Effector memory CD8-positive, alpha-beta T cell (primary cell): ENCODE measurements around the gene OGG1.

Experiments
- ATAC-seq: fragments of 150-1000 bp; cut with Tn5 transposase; replicated peaks from 2 replicates; pipeline ENCODE4 v1.10.0; 2021; ENCODE audit warnings: mild to moderate bottlenecking, moderate library complexity
- DNase-seq, 3 experiments: peaks; one replicate each; pipeline ENCODE4 v3.0.0; 2021
- H3K27ac Mint-ChIP-seq, 2 donors: one replicate each; pipeline ENCODE4 v1.8.0; 2022; ENCODE audit warnings: mild to moderate bottlenecking in 2 of 2, mixed read lengths in 2 of 2, moderate library complexity in 2 of 2
- H3K27me3 Mint-ChIP-seq, 2 donors: one replicate each; pipeline ENCODE4 v1.8.0; 2022; ENCODE audit warnings: mixed read lengths in 2 of 2
- H3K36me3 Mint-ChIP-seq: one replicate; pipeline ENCODE4 v1.8.0; 2022; ENCODE audit warnings: mild to moderate bottlenecking, moderate library complexity, mixed read lengths; ENCODE audit not compliant: insufficient read depth
- H3K4me1 Mint-ChIP-seq, 2 donors: one replicate each; pipeline ENCODE4 v1.8.0; 2022; ENCODE audit warnings: low read depth in 2 of 2, mixed read lengths in 2 of 2
- H3K4me3 Mint-ChIP-seq, 2 donors: one replicate each; pipeline ENCODE4 v1.8.0; 2022; ENCODE audit warnings: mild to moderate bottlenecking in 2 of 2, mixed read lengths in 2 of 2, moderate library complexity in 2 of 2
- H3K9me3 Mint-ChIP-seq, 2 donors: one replicate each; pipeline ENCODE4 v1.8.0; 2022; ENCODE audit warnings: mixed read lengths in 2 of 2

OGG1 gene

DNA sequence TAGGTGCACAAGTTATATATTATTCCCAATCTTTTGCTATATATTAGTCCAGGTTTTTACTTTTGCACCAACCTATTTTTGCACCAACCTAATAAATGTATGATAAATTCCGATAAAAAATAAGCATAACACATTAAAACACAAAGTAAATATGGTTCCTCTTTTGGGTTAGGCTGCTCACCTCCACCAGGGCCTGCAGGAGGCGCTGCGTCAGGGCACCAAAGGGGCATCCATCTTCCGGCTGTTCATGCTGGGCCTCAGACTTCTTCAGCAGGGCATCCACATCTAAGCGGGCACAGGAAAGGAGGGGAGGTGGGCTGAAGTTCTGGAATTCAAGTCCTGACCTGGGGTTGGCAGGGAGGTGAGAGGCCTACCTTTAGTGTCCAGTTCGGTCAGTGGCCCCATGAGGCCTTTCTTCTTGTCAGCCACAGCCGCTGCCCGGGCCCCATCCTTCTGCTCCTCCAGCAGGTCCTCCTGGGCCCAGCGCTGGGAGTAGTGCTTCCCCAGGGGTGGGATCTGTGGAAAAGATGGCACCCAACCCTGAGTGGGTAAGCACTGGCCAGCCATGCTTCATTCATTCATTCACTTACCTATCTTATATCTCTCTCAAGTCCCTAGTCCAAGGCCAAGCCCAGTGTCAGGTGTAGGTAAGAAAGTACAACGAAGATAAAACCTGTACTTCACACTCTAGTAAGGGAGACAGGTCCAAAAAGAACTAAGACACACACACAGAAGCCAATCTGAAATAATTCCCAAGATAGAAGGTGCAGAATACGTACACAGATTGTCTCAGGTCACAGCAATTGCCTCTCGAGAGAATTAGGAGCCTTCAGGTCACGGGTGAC lies 37.3 kb downstream of the OGG1 start:
- DNase-seq (no peak), ATAC-seq (no peak)
- Mint-ChIP-seq H3K27me3 (no peaks in the 10 kb centered on the region), H3K27ac (no peak overlapping the region), H3K9me3 (no peaks in the 10 kb centered on the region), H3K4me3 (no peak overlapping the region), H3K36me3 (peaks cover 55% of the 10 kb centered on the region), H3K4me1 (peaks cover 23 to 27% of the 10 kb centered on the region in 2 donors)

DNA sequence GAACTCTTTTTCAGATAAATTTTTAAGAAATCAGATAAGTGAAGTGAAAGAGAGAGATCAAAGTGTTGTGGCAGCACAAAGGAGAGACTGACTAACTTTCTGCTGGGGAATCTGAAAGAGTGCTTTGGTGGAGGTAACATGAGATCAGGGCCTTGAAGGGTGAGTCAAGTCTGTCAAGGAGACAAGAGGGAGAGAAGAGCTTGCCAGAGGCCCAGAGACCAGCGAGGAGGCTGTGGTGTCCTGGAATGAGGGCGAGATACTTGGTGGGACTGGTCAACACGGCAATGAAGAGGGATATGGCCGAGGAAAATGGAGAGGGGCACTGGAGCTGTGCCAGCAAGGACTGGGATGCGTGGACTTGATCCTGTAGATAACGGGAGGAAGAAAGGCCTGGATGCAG lies 38.0 kb downstream of the OGG1 start:
- Mint-ChIP-seq H3K9me3 (no peaks in the 10 kb centered on the region), H3K27ac (no peak overlapping the region), H3K27me3 (no peaks in the 10 kb centered on the region), H3K4me1 (peaks cover 20% of the 10 kb centered on the region in 2 donors), H3K36me3 (peaks cover 59% of the 10 kb centered on the region), H3K4me3 (no peak overlapping the region)
- ATAC-seq (no peak), DNase-seq (no peak)

GRCh38 chr3:9791127-9791526 lies 41.4 kb downstream of the OGG1 start:
- Mint-ChIP-seq H3K4me1 (peaks cover 34 to 37% of the 10 kb centered on the region in 2 donors), H3K9me3 (no peaks in the 10 kb centered on the region), H3K4me3 (peak overlapping the region; percentile 40 to 82), H3K36me3 (peaks cover 55% of the 10 kb centered on the region), H3K27me3 (no peaks in the 10 kb centered on the region), H3K27ac (peak overlapping the region in 1 of 2 donors; percentile 99)
- ATAC-seq: no peak
- no peak for DNase-seq

- H3K4me1 Mint-ChIP-seq: peaks cover 37 to 38% of the 10 kb centered on the region in 2 donors
- ATAC-seq: no peak
Observed at GRCh38 chr3:9791790-9792404, 42.1 kb downstream of the OGG1 start.

DNA sequence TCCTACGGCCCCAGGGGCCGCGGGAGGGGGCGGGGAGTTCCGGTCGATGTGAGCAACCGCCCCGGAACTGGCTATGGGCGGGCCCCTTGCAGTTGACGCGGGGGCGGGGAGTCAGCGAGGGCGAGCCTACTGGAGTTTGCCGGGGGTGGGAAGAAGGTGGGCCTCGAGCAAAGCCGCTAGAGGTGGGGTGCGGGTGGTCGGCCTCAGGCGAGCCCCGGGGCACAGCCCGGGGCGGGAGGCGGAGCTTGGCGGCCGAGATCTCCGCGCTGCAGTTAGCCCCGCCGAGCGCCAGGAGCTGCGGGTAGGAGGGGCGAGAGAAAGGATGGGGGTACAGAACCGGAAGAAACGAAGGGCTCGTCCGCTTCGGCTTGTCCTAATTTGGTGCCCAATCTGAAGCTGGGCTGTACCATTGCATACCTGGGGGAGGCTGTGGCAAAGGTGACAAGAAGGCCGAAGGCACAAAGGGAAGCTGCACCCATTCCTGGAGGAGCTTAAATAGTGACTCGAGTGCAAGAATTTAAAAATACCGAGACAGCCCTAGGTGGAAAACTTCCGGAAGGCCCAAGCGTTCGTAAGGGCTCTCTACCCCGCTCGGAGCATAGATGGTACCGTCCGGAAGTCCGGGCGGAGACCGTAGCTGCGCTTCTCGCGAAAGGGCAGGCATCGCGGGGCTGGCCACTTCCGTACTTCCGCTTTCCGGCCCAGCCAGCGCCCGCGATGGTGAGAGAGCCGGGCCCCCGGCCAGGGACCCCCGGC lies 42.8 kb downstream of the OGG1 start, which contains the start of the genes ARPC4 and TADA3:
ARPC4 (plus strand) TSS at position 678 of the 756 bp plus-strand sequence; CDS start at position 718, 40 bp downstream.
TADA3 (minus strand) TSS at position 69 of the 756 bp plus-strand sequence. CDS start 1,007 bp downstream, outside the sequence.
- Mint-ChIP-seq H3K9me3 (no peaks in the 10 kb centered on the region), H3K27me3 (no peaks in the 10 kb centered on the region), H3K4me1 (peaks cover 41 to 42% of the 10 kb centered on the region in 2 donors), H3K36me3 (peaks cover 62% of the 10 kb centered on the region), H3K4me3 (peak within 1 kb of the TSS; percentile 82 to 97), H3K27ac (peak within 1 kb of the TSS; percentile 98 to 99)
- ATAC-seq: peak; percentile 84
- DNase-seq: peak; percentile 86 to 89 (median 88)

More at GRCh38 chr3:9791790-9792404, 42.1 kb downstream of the OGG1 start:
- DNase-seq: no peak
- Mint-ChIP-seq H3K27me3 (no peaks in the 10 kb centered on the region), H3K36me3 (peaks cover 59% of the 10 kb centered on the region), H3K27ac (peak overlapping the region; percentile 98 to 99), H3K4me3 (peak overlapping the region; percentile 82 to 97), H3K9me3 (no peaks in the 10 kb centered on the region)

GRCh38 chr3:9793161-9793781 lies 43.5 kb downstream of the OGG1 start:
- Mint-ChIP-seq H3K4me1 (peaks cover 42 to 46% of the 10 kb centered on the region in 2 donors), H3K27ac (peak overlapping the region; percentile 98 to 99), H3K9me3 (no peaks in the 10 kb centered on the region), H3K36me3 (peaks cover 62% of the 10 kb centered on the region), H3K4me3 (peak overlapping the region; percentile 82 to 97), H3K27me3 (no peaks in the 10 kb centered on the region)
- DNase-seq (peak; percentile 10 to 21 (median 15)), ATAC-seq (no peak)

DNA sequence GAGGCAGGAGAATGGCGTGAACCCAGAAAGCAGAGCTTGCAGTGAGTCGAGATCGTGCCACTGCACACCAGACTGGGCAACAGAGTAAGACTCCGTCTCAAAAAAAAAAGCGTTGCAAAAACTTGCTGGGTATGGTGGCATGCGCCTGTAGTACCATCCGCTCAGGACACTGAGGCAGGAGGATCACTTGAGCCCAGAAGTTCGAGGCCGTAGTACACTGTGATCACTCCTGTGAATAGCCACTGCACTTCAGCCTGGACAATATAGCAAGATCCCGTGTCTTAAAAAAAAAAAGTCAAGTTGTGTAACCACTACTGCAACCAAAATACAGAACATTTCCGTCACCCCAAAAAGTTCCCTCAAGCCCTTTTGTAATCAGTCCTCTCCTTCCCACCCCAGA lies 44.6 kb downstream of the OGG1 start:
- peak overlapping the region; percentile 98 to 99 for H3K27ac Mint-ChIP-seq
- ATAC-seq: no peak
- H3K27me3 Mint-ChIP-seq: no peaks in the 10 kb centered on the region
- peaks cover 64% of the 10 kb centered on the region for H3K36me3 Mint-ChIP-seq
- DNase-seq: no peak
- H3K9me3 Mint-ChIP-seq: no peaks in the 10 kb centered on the region
- H3K4me3 Mint-ChIP-seq: peak overlapping the region; percentile 82 to 97
- peaks cover 44 to 48% of the 10 kb centered on the region in 2 donors for H3K4me1 Mint-ChIP-seq

- Mint-ChIP-seq H3K4me1 (peaks cover 42 to 45% of the 10 kb centered on the region in 2 donors), H3K9me3 (no peaks in the 10 kb centered on the region), H3K27me3 (no peaks in the 10 kb centered on the region), H3K27ac (peak overlapping the region; percentile 80 to 98), H3K4me3 (peak overlapping the region; percentile 82 to 97), H3K36me3 (peaks cover 69% of the 10 kb centered on the region)
- DNase-seq (no peak), ATAC-seq (no peak)
Observed at GRCh38 chr3:9795207-9795606, 45.5 kb downstream of the OGG1 start.

DNA sequence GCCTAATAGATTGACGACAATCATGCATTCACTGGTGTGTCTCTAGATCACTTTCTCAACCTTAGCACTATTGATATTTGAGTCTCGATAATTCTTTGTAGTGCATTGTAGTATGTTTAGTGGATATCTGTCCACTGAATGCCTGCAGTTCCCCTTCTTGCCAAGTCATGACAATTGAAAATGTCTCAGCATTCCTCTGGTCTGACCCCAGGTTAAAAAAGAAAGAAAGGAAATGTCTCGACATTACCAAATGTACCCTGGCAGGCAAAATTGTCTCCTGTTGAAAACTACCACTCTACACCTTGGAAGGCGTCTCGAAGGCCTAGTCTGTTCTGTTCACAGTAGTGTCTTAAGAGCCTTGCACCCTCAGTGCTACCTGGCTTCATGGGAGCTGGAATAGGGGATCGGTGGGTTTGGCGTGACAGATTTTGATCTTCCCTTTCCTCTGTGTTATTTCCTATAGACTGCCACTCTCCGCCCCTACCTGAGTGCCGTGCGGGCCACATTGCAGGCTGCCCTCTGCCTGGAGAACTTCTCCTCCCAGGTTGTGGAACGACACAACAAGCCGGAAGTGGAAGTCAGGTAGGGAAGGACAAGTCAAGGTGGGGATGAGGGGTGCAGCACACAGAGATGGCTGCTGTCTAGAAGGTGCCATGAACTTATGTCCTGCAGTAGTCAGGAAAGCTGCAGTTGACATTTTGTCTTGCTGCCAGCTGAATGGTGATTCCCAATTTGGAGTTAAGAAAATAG lies 47.6 kb downstream of the OGG1 start:
- ATAC-seq (no peak), DNase-seq (no peak)
- Mint-ChIP-seq H3K4me3 (no peak overlapping the region), H3K27me3 (no peaks in the 10 kb centered on the region), H3K9me3 (no peaks in the 10 kb centered on the region), H3K4me1 (peaks cover 28 to 37% of the 10 kb centered on the region in 2 donors), H3K36me3 (peaks cover 85% of the 10 kb centered on the region), H3K27ac (peak overlapping the region; percentile 15 to 19)

- no peak overlapping the region for H3K4me3 Mint-ChIP-seq
- no peaks in the 10 kb centered on the region for H3K27me3 Mint-ChIP-seq
Observed at GRCh38 chr3:9800529-9800928, 50.8 kb downstream of the OGG1 start.

GRCh38 chr3:9803494-9803893 lies 53.7 kb downstream of the OGG1 start:
- ATAC-seq (no peak), DNase-seq (no peak)
- H3K9me3 Mint-ChIP-seq: no peaks in the 10 kb centered on the region
- H3K4me3 Mint-ChIP-seq: no peak overlapping the region
- peaks cover 88% of the 10 kb centered on the region for H3K36me3 Mint-ChIP-seq
- H3K4me1 Mint-ChIP-seq: peaks cover 25 to 32% of the 10 kb centered on the region in 2 donors
- H3K27ac Mint-ChIP-seq: peak overlapping the region; percentile 58 to 92
- H3K27me3 Mint-ChIP-seq: no peaks in the 10 kb centered on the region

More at GRCh38 chr3:9800529-9800928, 50.8 kb downstream of the OGG1 start:
- ATAC-seq: no peak
- H3K4me1 Mint-ChIP-seq: peaks cover 19 to 32% of the 10 kb centered on the region in 2 donors
- H3K9me3 Mint-ChIP-seq: no peaks in the 10 kb centered on the region
- no peak for DNase-seq
- H3K27ac Mint-ChIP-seq: no peak overlapping the region
- H3K36me3 Mint-ChIP-seq: peaks cover 97% of the 10 kb centered on the region

DNA sequence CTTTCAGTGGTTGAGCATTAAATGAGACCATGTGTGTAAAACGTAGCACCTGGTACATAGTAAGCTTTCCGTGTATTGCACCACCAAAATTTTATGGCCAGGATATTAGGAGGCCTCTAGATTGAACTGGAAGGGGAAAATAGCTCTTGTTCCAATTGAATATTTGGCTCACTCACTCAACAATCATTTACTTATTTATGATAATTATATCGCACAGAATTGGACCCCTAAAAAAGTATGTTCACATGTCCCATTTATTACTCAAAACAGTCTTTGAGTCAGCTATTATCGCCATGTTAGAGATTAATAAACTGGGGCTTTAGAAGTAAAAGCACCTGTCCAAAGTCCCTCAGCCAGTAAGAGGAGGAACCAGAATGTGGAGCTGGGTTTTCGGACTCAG lies 55.2 kb downstream of the OGG1 start:
- peaks cover 75% of the 10 kb centered on the region for H3K36me3 Mint-ChIP-seq

More for the DNA sequence above, 55.2 kb downstream of the OGG1 start:
- no peak overlapping the region for H3K4me3 Mint-ChIP-seq
- no peaks in the 10 kb centered on the region for H3K9me3 Mint-ChIP-seq
- peak overlapping the region in 1 of 2 donors; percentile 32 for H3K27ac Mint-ChIP-seq
- DNase-seq (no peak), ATAC-seq (no peak)
- H3K4me1 Mint-ChIP-seq: peaks cover 37 to 45% of the 10 kb centered on the region in 2 donors
- H3K27me3 Mint-ChIP-seq: no peaks in the 10 kb centered on the region
